ENCODE data around the gene RXRA. TPM values are rescaled to one million over a fixed set of nuclear protein-coding genes. Genes with fewer than 3 reads are reported as not detected.

Gene RXRA
- polyA plus RNA-seq, 3 donors = 15.8 to 91.0 (median 23.2) TPM

- Mint-ChIP-seq H3K36me3 (peaks cover 8 to 39% of the 10 kb centered on the region in 2 donors), H3K4me1 (peaks cover 31% of the 10 kb centered on the region), H3K4me3 (no peak overlapping the region), H3K27me3 (ENCODE audit: low read depth in 3 of 3) (peaks cover 0 to 2% (median 0%) of the 10 kb centered on the region in 3 donors), H3K27ac (peak overlapping the region in 2 of 7 donors; percentile 22 to 35), H3K9me3 (no peaks in the 10 kb centered on the region)
- peaks cover 10% of the 10 kb centered on the region in 2 donors for H3K36me3 ChIP-seq (replicated peaks in 1 of 2; ENCODE audit: control insufficient read depth in 1 of 2, insufficient read depth in 2 of 2, low read length in 2 of 2)
- H3K4me2 ChIP-seq (replicated peaks; ENCODE audit: extremely low read depth, low read length, poor library complexity, severe bottlenecking) = no peak overlapping the region
- intact Hi-C loops (cut with micrococcal nuclease) = no loop called here
- no peak overlapping the region for H3K27ac ChIP-seq (ENCODE audit: low read depth in 1 of 2, low read length in 2 of 2)
- no peak overlapping the region for H3K4me3 ChIP-seq (replicated peaks in 1 of 3; ENCODE audit: low read depth in 2 of 3, low read length in 3 of 3)
- 94% methylated on average over 23 of the region's 30 CpGs for WGBS (ENCODE audit: insufficient coverage)
- H4K20me1 ChIP-seq (ENCODE audit: insufficient read depth, low read length) = peaks cover 100% of the 10 kb centered on the region
- peaks cover 53 to 87% of the 10 kb centered on the region in 2 donors for H3K4me1 ChIP-seq (ENCODE audit: control insufficient read depth in 1 of 2, insufficient read depth in 2 of 2, low read length in 2 of 2)
- H3K9ac ChIP-seq (ENCODE audit: insufficient read depth, low read length, poor library complexity, severe bottlenecking) = no peak overlapping the region
- H3K79me2 ChIP-seq (ENCODE audit: insufficient read depth, low read length) = peaks cover 100% of the 10 kb centered on the region
- no peak overlapping the region for H2AFZ ChIP-seq (ENCODE audit: insufficient read depth, low read depth, low read length, poor library complexity, severe bottlenecking)
- H3K9me3 ChIP-seq (replicated peaks in 1 of 2; ENCODE audit: control insufficient read depth in 1 of 2, insufficient read depth in 1 of 2, low read length in 2 of 2) = no peaks in the 10 kb centered on the region
- no peaks in the 10 kb centered on the region for H3K27me3 ChIP-seq (ENCODE audit: control insufficient read depth in 2 of 2, insufficient read depth in 2 of 2, low read length in 2 of 2)
- no peak for TF ChIP-seq CTCF (IDR thresholded peaks at IDR 0.05)
- no peak for DNase-seq
These were observed 22.3 kb downstream of the RXRA start for GRCh38 chr9:134348404-134349155.

- H3K36me3 ChIP-seq (replicated peaks in 1 of 2; ENCODE audit: control insufficient read depth in 1 of 2, insufficient read depth in 2 of 2, low read length in 2 of 2) = peaks cover 10 to 21% of the 10 kb centered on the region in 2 donors
- Mint-ChIP-seq H3K4me1 (peaks cover 44% of the 10 kb centered on the region), H3K36me3 (peaks cover 12 to 45% of the 10 kb centered on the region in 2 donors), H3K4me3 (no peak overlapping the region), H3K27ac (peak overlapping the region in 2 of 7 donors; percentile 43 to 50), H3K27me3 (ENCODE audit: low read depth in 3 of 3) (no peaks in the 10 kb centered on the region), H3K9me3 (no peaks in the 10 kb centered on the region)
- H2AFZ ChIP-seq (ENCODE audit: insufficient read depth, low read depth, low read length, poor library complexity, severe bottlenecking) = no peak overlapping the region
- intact Hi-C loops (cut with micrococcal nuclease) = no loop called here
- H3K9me3 ChIP-seq (replicated peaks in 1 of 2; ENCODE audit: control insufficient read depth in 1 of 2, insufficient read depth in 1 of 2, low read length in 2 of 2) = no peaks in the 10 kb centered on the region
- no peak for DNase-seq
- H3K4me2 ChIP-seq (replicated peaks; ENCODE audit: extremely low read depth, low read length, poor library complexity, severe bottlenecking) = no peak overlapping the region
- 97% methylated on average over 9 of the region's 9 CpGs for WGBS (ENCODE audit: insufficient coverage)
- no peak for TF ChIP-seq CTCF (IDR thresholded peaks at IDR 0.05)
- H3K4me1 ChIP-seq (ENCODE audit: control insufficient read depth in 1 of 2, insufficient read depth in 2 of 2, low read length in 2 of 2) = peaks cover 49 to 87% of the 10 kb centered on the region in 2 donors
- H3K27me3 ChIP-seq (ENCODE audit: control insufficient read depth in 2 of 2, insufficient read depth in 2 of 2, low read length in 2 of 2) = no peaks in the 10 kb centered on the region
- H3K4me3 ChIP-seq (replicated peaks in 1 of 3; ENCODE audit: low read depth in 2 of 3, low read length in 3 of 3) = no peak overlapping the region
- peaks cover 100% of the 10 kb centered on the region for H4K20me1 ChIP-seq (ENCODE audit: insufficient read depth, low read length)
- no peak overlapping the region for H3K9ac ChIP-seq (ENCODE audit: insufficient read depth, low read length, poor library complexity, severe bottlenecking)
- no peak overlapping the region for H3K27ac ChIP-seq (ENCODE audit: low read depth in 1 of 2, low read length in 2 of 2)
- H3K79me2 ChIP-seq (ENCODE audit: insufficient read depth, low read length) = peaks cover 100% of the 10 kb centered on the region
These were observed 23.7 kb downstream of the RXRA start for GRCh38 chr9:134349936-134350335.
